Mesothelial cell of epicardium (in vitro differentiated cells): ENCODE data around the gene TP73. TPM values are rescaled to one million over a fixed set of nuclear protein-coding genes. Genes with fewer than 3 reads are reported as not detected.

ENCODE experiments used
- DNase-seq, 2 experiments: peaks; one replicate each; pipeline ENCODE4 v3.0.0; 2021; ENCODE audit warnings: low spot score in 2 of 2; ENCODE audit not compliant: unreplicated experiment in 2 of 2
- H3K27ac Mint-ChIP-seq: 2 replicates; pipeline ENCODE4 v1.8.0; 2021; ENCODE audit warnings: mixed read lengths
- H3K27me3 Mint-ChIP-seq: 2 replicates; pipeline ENCODE4 v1.8.0; 2021; ENCODE audit warnings: low read depth, mixed read lengths
- H3K36me3 Mint-ChIP-seq: 2 replicates; pipeline ENCODE4 v1.8.0; 2021; ENCODE audit warnings: mixed read lengths
- H3K4me1 Mint-ChIP-seq: 2 replicates; pipeline ENCODE4 v1.8.0; 2021; ENCODE audit warnings: mixed read lengths
- H3K4me3 Mint-ChIP-seq: 2 replicates; pipeline ENCODE4 v1.8.0; 2021; ENCODE audit warnings: mild to moderate bottlenecking, moderate library complexity, mixed read lengths
- H3K9me3 Mint-ChIP-seq: 2 replicates; pipeline ENCODE4 v1.8.0; 2021; ENCODE audit warnings: mixed read lengths
- CTCF ChIP-seq: fragments of 200-600 bp; sonication (generic); IDR thresholded peaks from one replicate; pipeline ENCODE4 v1.5.0; 2021; ENCODE audit warnings: antibody characterized with exemption; ENCODE audit not compliant: unreplicated experiment
- total RNA-seq: library from RNA; stranded (reverse); gene quantifications from 3 replicates; pipeline ENCODE4 v1.2.1, GENCODE V29; 2021

Gene TP73
- total RNA-seq, 1 donor from 2014 or later = 1.4 TPM

GRCh38 chr1:3606779-3607702 lies 45.3 kb upstream of the TP73 start:
- Mint-ChIP-seq H3K9me3 (no peaks in the 10 kb centered on the region), H3K27ac (peak overlapping the region; percentile 21), H3K27me3 (no peaks in the 10 kb centered on the region), H3K4me3 (no peak overlapping the region), H3K4me1 (peaks cover 31% of the 10 kb centered on the region), H3K36me3 (no peaks in the 10 kb centered on the region)
- no peak for DNase-seq
- no peak for TF ChIP-seq CTCF

GRCh38 chr1:3607703-3608065 lies 44.6 kb upstream of the TP73 start:
- H3K4me3 Mint-ChIP-seq = no peak overlapping the region
- no peak overlapping the region for H3K27ac Mint-ChIP-seq

GRCh38 chr1:3608154-3608553 lies 44.2 kb upstream of the TP73 start:
- peaks cover 42% of the 10 kb centered on the region for H3K4me1 Mint-ChIP-seq
- no peaks in the 10 kb centered on the region for H3K36me3 Mint-ChIP-seq
- no peak for TF ChIP-seq CTCF
- peak overlapping the region; percentile 92 for H3K4me3 Mint-ChIP-seq
- no peak for DNase-seq
- H3K27me3 Mint-ChIP-seq = no peaks in the 10 kb centered on the region
- no peak overlapping the region for H3K27ac Mint-ChIP-seq
- H3K9me3 Mint-ChIP-seq = no peaks in the 10 kb centered on the region

More at GRCh38 chr1:3607703-3608065, 44.6 kb upstream of the TP73 start:
- H3K27me3 Mint-ChIP-seq = no peaks in the 10 kb centered on the region
- H3K36me3 Mint-ChIP-seq = no peaks in the 10 kb centered on the region
- no peak for TF ChIP-seq CTCF
- DNase-seq = no peak
- peaks cover 37% of the 10 kb centered on the region for H3K4me1 Mint-ChIP-seq
- no peaks in the 10 kb centered on the region for H3K9me3 Mint-ChIP-seq

- H3K27ac Mint-ChIP-seq = peak overlapping the region; percentile 84
- H3K27me3 Mint-ChIP-seq = no peaks in the 10 kb centered on the region
- H3K4me1 Mint-ChIP-seq = peaks cover 52% of the 10 kb centered on the region
- TF ChIP-seq CTCF = no peak
- H3K4me3 Mint-ChIP-seq = peak overlapping the region; percentile 92
- DNase-seq = no peak
- no peaks in the 10 kb centered on the region for H3K36me3 Mint-ChIP-seq
- no peaks in the 10 kb centered on the region for H3K9me3 Mint-ChIP-seq
Observed at GRCh38 chr1:3609016-3609768, 43.1 kb upstream of the TP73 start.

- Mint-ChIP-seq H3K4me1 (peaks cover 60% of the 10 kb centered on the region), H3K36me3 (no peaks in the 10 kb centered on the region), H3K4me3 (peak overlapping the region; percentile 92), H3K27ac (peak overlapping the region; percentile 97), H3K9me3 (no peaks in the 10 kb centered on the region), H3K27me3 (no peaks in the 10 kb centered on the region)
- TF ChIP-seq CTCF = no peak
- no peak for DNase-seq
Observed at GRCh38 chr1:3609769-3610526, 42.4 kb upstream of the TP73 start.
